ENCODE measurements around the gene CDK15. TPM values are rescaled to one million over a fixed set of nuclear protein-coding genes. Genes with fewer than 3 reads are reported as not detected.

Gene CDK15
- total RNA-seq, 1 experiment from 2014 or later, result not detected

DNA sequence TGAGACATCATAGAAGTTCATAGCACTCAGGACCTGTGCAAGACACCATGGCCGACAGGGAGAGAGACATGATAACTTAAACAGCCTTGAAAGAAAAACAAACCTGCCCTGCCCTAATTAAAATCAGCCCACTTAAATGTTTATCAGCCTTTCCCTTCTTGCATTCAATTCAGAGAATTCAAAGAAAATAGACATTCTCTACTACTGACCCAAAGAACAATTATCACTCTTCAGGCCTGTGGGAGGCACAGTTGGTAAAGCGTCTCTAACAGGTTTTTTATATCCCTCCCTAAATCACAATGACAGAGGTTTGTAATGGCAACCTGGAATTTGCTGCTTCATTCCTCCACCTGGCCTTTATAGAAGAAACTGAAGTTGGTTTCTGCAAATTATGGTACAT is 1.7 kb downstream of the CDK15 start:
- no peaks in the 10 kb centered on the region for H4K20me1 ChIP-seq (ENCODE audit: insufficient read depth)
- RAD21 ChIA-PET (ENCODE audit: low non-redundant PET in 1 of 2, low total read pairs in 2 of 2, uncharacterized antibody in 2 of 2, unreplicated experiment in 2 of 2), result no interaction called here
- no peaks in the 10 kb centered on the region for H3K36me3 ChIP-seq (ENCODE audit: control insufficient read depth in 1 of 2, insufficient read depth in 2 of 2, low read length in 2 of 2)
- H3K9me3 ChIP-seq (ENCODE audit: control insufficient read depth in 1 of 2, insufficient read depth in 1 of 2, low read depth in 1 of 2, low read length in 2 of 2), result no peaks in the 10 kb centered on the region
- H3K27me3 ChIP-seq (ENCODE audit: insufficient read depth, low read length), result no peaks in the 10 kb centered on the region
- no peak for ATAC-seq
- H3K4me1 ChIP-seq (ENCODE audit: control insufficient read depth in 1 of 2, insufficient read depth in 2 of 2, low read length in 2 of 2), result no peaks in the 10 kb centered on the region
- no peak overlapping the region for H3K4me3 ChIP-seq (replicated peaks in 1 of 2; ENCODE audit: low read depth in 1 of 2, low read length in 2 of 2)
- CTCF ChIA-PET, result interaction anchor here (0.9 kb wide), 1 partner anchor 10 kb away, joined by 3 read pairs; no protein-coding TSS in a partner anchor
- TF ChIP-seq CBX3 (IDR thresholded peaks at IDR 0.05; ENCODE audit: low read depth) (no peak), ZFX (IDR thresholded peaks at IDR 0.05) (no peak), RAD21 (IDR thresholded peaks at IDR 0.05; ENCODE audit: low read depth) (no peak), SIN3A (IDR thresholded peaks at IDR 0.05; ENCODE audit: low read depth) (no peak), JUND (IDR thresholded peaks at IDR 0.05) (no peak), EZH2 (IDR thresholded peaks at IDR 0.05) (no peak), POLR2A (IDR thresholded peaks at IDR 0.05; ENCODE audit: borderline replicate concordance, extremely low read depth, insufficient read depth, insufficient read length) (no peak), ELF1 (IDR thresholded peaks at IDR 0.05; ENCODE audit: borderline replicate concordance, low read depth) (no peak), POLR2AphosphoS5 (IDR thresholded peaks at IDR 0.05; ENCODE audit: low read depth, low read length) (no peak), SRF (IDR thresholded peaks at IDR 0.05; ENCODE audit: low read depth) (no peak)
- TF ChIP-seq, protein P1, sequence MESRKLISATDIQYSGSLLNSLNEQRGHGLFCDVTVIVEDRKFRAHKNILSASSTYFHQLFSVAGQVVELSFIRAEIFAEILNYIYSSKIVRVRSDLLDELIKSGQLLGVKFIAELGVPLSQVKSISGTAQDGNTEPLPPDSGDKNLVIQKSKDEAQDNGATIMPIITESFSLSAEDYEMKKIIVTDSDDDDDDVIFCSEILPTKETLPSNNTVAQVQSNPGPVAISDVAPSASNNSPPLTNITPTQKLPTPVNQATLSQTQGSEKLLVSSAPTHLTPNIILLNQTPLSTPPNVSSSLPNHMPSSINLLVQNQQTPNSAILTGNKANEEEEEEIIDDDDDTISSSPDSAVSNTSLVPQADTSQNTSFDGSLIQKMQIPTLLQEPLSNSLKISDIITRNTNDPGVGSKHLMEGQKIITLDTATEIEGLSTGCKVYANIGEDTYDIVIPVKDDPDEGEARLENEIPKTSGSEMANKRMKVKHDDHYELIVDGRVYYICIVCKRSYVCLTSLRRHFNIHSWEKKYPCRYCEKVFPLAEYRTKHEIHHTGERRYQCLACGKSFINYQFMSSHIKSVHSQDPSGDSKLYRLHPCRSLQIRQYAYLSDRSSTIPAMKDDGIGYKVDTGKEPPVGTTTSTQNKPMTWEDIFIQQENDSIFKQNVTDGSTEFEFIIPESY (IDR thresholded peaks at IDR 0.05; ENCODE audit: extremely low read depth, insufficient replicate concordance, low read length), result no peak
- TF ChIP-seq, protein P2, sequence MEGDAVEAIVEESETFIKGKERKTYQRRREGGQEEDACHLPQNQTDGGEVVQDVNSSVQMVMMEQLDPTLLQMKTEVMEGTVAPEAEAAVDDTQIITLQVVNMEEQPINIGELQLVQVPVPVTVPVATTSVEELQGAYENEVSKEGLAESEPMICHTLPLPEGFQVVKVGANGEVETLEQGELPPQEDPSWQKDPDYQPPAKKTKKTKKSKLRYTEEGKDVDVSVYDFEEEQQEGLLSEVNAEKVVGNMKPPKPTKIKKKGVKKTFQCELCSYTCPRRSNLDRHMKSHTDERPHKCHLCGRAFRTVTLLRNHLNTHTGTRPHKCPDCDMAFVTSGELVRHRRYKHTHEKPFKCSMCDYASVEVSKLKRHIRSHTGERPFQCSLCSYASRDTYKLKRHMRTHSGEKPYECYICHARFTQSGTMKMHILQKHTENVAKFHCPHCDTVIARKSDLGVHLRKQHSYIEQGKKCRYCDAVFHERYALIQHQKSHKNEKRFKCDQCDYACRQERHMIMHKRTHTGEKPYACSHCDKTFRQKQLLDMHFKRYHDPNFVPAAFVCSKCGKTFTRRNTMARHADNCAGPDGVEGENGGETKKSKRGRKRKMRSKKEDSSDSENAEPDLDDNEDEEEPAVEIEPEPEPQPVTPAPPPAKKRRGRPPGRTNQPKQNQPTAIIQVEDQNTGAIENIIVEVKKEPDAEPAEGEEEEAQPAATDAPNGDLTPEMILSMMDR (IDR thresholded peaks at IDR 0.05 in 2 of 3, conservative IDR thresholded peaks at IDR 0.05 in 1 of 3; ENCODE audit: borderline replicate concordance in 1 of 3, insufficient read depth in 1 of 3, low read depth in 2 of 3, low read length in 2 of 3), result no peak
- TF ChIP-seq, protein P3, sequence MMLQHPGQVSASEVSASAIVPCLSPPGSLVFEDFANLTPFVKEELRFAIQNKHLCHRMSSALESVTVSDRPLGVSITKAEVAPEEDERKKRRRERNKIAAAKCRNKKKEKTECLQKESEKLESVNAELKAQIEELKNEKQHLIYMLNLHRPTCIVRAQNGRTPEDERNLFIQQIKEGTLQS (IDR thresholded peaks at IDR 0.05), result no peak
- no peaks in the 10 kb centered on the region for H3K79me2 ChIP-seq (ENCODE audit: insufficient read depth, low read length)
- intact Hi-C loops (cut with micrococcal nuclease), result no loop called here
- H3K4me2 ChIP-seq (ENCODE audit: low read length), result no peak overlapping the region
- POLR2A ChIA-PET, result no interaction called here
- no TSS peak for BruUV-seq (replicated peaks)
- H3K9ac ChIP-seq (ENCODE audit: low read length), result no peak overlapping the region
- no peak for DNase-seq (ENCODE audit: low read depth, low spot score)
- H2AFZ ChIP-seq (ENCODE audit: low read depth, low read length, poor library complexity, severe bottlenecking), result no peak overlapping the region
- no peaks in the 10 kb centered on the region for H3K9me2 ChIP-seq (ENCODE audit: insufficient read depth)
- no peak overlapping the region for H3K27ac ChIP-seq (ENCODE audit: low read depth, low read length)

Measured in HCT116 (cell line).